Epithelial cell of esophagus (primary cell): ENCODE data around the gene VDAC1.

Experiments
- DNase-seq: peaks from one replicate; pipeline ENCODE4 v3.0.0; 2010; ENCODE audit warnings: low read depth
- H3K4me3 ChIP-seq: 2 replicates; pipeline ENCODE4 v1.5.1; 2011; ENCODE audit warnings: mild to moderate bottlenecking, low read length, control low read depth
- TF ChIP-seq, protein P1 (sequence below): IDR thresholded peaks from 2 replicates; pipeline ENCODE4 v1.5.1; 2011; ENCODE audit warnings: low read depth, mild to moderate bottlenecking, low read length, control low read depth, inconsistent platforms; ENCODE audit not compliant: insufficient read depth; ENCODE audit errors: missing control alignments

Gene VDAC1

DNA sequence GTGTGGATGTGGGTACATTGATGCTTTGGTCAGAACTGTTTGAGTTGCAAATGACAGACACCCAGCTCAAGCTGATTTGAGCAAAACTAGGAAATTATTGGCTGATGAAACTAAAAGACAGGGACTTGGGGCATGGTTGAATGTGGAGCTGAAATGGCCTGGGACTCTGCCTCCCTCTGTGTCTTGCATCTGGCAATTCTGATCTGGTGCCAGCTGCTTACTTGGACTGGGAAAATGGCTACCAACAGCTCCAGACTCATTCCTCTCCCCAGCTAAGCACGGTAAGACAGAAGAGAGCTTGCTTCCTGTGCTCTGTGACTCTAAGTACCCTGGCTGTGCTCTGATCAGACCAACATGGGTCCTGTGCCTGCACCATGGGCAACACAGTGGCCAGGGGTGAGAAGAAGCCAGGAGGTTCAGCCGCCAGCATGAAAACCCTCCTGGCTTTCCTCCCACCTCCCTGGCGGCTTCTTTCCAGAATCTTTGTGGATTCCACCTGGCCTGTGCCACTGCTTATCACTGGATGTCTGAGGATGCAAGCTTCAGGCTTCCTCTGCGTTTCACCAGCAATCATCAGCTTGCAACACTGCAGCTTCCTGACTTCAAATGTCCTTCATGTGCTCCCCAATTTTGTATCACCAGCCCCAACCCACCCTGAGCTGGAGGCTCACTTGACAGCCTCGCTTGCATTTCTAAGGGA lies 80.4 kb downstream of the VDAC1 start:
- H3K4me3 ChIP-seq, result no peak overlapping the region
- DNase-seq, result no peak
- TF ChIP-seq, protein P1, sequence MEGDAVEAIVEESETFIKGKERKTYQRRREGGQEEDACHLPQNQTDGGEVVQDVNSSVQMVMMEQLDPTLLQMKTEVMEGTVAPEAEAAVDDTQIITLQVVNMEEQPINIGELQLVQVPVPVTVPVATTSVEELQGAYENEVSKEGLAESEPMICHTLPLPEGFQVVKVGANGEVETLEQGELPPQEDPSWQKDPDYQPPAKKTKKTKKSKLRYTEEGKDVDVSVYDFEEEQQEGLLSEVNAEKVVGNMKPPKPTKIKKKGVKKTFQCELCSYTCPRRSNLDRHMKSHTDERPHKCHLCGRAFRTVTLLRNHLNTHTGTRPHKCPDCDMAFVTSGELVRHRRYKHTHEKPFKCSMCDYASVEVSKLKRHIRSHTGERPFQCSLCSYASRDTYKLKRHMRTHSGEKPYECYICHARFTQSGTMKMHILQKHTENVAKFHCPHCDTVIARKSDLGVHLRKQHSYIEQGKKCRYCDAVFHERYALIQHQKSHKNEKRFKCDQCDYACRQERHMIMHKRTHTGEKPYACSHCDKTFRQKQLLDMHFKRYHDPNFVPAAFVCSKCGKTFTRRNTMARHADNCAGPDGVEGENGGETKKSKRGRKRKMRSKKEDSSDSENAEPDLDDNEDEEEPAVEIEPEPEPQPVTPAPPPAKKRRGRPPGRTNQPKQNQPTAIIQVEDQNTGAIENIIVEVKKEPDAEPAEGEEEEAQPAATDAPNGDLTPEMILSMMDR, result no peak

DNA sequence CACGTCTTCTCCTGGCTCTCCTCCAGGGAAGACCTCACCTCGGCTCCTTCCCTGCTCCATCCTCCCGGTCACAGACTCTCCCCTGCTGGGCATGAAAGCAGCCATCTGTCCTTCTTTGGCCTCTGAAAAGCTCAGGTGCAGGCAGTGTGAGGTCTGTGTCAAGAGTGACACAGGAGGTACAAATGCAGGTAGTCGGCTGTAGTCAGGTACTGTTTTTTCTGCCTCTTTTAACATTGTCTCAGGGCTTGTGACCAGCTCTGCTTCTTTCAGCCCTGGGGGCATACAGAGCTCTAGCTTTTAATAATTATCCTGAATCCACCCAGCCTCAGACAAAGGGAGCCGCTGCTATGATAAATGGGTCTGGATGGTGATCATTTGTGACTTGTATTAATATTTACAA lies 82.8 kb downstream of the VDAC1 start:
- no peak for DNase-seq
- TF ChIP-seq, protein P1, result no peak

More for the DNA sequence above, 82.8 kb downstream of the VDAC1 start:
- no peak overlapping the region for H3K4me3 ChIP-seq
